Neural cell (in vitro differentiated cells): Measurements from ENCODE around the gene SSBP4. TPM values are rescaled to one million over a fixed set of nuclear protein-coding genes. Genes with fewer than 3 reads are reported as not detected.
A peak's percentile ranks its signal among the peaks of the same experiment; 100 is the strongest.

ENCODE experiments used
- H2AFZ ChIP-seq: fragments of 200-600, 300-800 bp; sonication (generic), shearing (Covaris generic); 2 replicates; pipeline ENCODE4 v1.6.0; 2014; ENCODE audit warnings: low read depth, mild to moderate bottlenecking, antibody characterized with exemption, low read length, moderate library complexity
- H3F3A ChIP-seq: fragments of 200-600 bp; shearing (Covaris generic); 2 replicates; pipeline ENCODE4 v1.6.1; 2016; ENCODE audit warnings: mild to moderate bottlenecking, moderate library complexity, mixed read lengths, antibody characterized with exemption, low read length; ENCODE audit not compliant: insufficient read depth, poor library complexity, severe bottlenecking
- H3K27ac ChIP-seq: fragments of 200-600, 300-800 bp; sonication (generic), shearing (Covaris generic); 2 replicates; pipeline ENCODE4 v1.5.1; 2014; ENCODE audit warnings: mild to moderate bottlenecking, low read length, moderate library complexity
- H3K27me3 ChIP-seq: fragments of 300-800, 200-600 bp; sonication (generic), shearing (Covaris generic); 2 replicates; pipeline ENCODE4 v1.6.0; 2014; ENCODE audit warnings: mild to moderate bottlenecking, low read depth, low read length, moderate library complexity; ENCODE audit not compliant: insufficient read depth
- H3K36me3 ChIP-seq: fragments of 300-800, 200-600 bp; sonication (generic), shearing (Covaris generic); 2 replicates; pipeline ENCODE4 v1.5.1; 2014; ENCODE audit warnings: mild to moderate bottlenecking, antibody characterized with exemption, low read length, moderate library complexity; ENCODE audit not compliant: insufficient read depth
- H3K4me2 ChIP-seq: fragments of 300-800, 200-600 bp; sonication (generic), shearing (Covaris generic); 2 replicates; pipeline ENCODE4 v1.6.0; 2014; ENCODE audit warnings: mild to moderate bottlenecking, low read length
- H3K4me3 ChIP-seq: fragments of 300-800, 200-600 bp; sonication (generic), shearing (Covaris generic); 2 replicates; pipeline ENCODE4 v1.5.1; 2014; ENCODE audit warnings: mild to moderate bottlenecking, low read length, moderate library complexity
- H3K79me2 ChIP-seq: fragments of 200-600 bp; shearing (Covaris generic); replicated peaks from 2 replicates; pipeline ENCODE4 v1.6.0; 2014; ENCODE audit warnings: mild to moderate bottlenecking, low read length, moderate library complexity; ENCODE audit not compliant: insufficient read depth
- H3K9ac ChIP-seq: fragments of 300-800, 200-600 bp; sonication (generic), shearing (Covaris generic); 2 replicates; pipeline ENCODE4 v1.6.1; 2016; ENCODE audit warnings: mild to moderate bottlenecking, low read length, mixed read lengths
- H3K9me2 ChIP-seq: fragments of 200-600 bp; shearing (Covaris generic); 2 replicates; pipeline ENCODE4 v1.6.1; 2016; ENCODE audit warnings: mild to moderate bottlenecking, low read length, mixed read lengths; ENCODE audit not compliant: insufficient read depth
- H3K9me3 ChIP-seq: fragments of 200-600, 300-800 bp; sonication (generic), shearing (Covaris generic); 2 replicates; pipeline ENCODE4 v1.6.1; 2016; ENCODE audit warnings: mild to moderate bottlenecking, mixed run types, low read length, moderate library complexity, mixed read lengths
- H4K20me1 ChIP-seq: fragments of 200-600 bp; shearing (Covaris generic); 2 replicates; pipeline ENCODE4 v1.6.1; 2016; ENCODE audit warnings: mild to moderate bottlenecking, mixed run types; ENCODE audit not compliant: insufficient read depth
- CTCF ChIP-seq: fragments of 450-650 bp; IDR thresholded peaks from 2 replicates; pipeline ENCODE4 v1.5.1; 2014; ENCODE audit warnings: antibody characterized with exemption, mild to moderate bottlenecking, moderate library complexity; ENCODE audit not compliant: poor library complexity, severe bottlenecking
- EP300 ChIP-seq: fragments of 450-650 bp; conservative IDR thresholded peaks from 2 replicates; pipeline ENCODE4 v1.6.1; 2014; ENCODE audit warnings: antibody characterized with exemption, mild to moderate bottlenecking, moderate library complexity; ENCODE audit not compliant: poor library complexity, severe bottlenecking
- EZH2 ChIP-seq: fragments of 200-600, 300-800 bp; shearing (Covaris generic), sonication (generic); IDR thresholded peaks from 2 replicates; pipeline ENCODE4 v1.6.1; 2014; ENCODE audit warnings: antibody characterized with exemption, low read length, borderline replicate concordance, mild to moderate bottlenecking; ENCODE audit not compliant: insufficient read depth, poor library complexity, severe bottlenecking
- MXI1 ChIP-seq: fragments of 450-650 bp; conservative IDR thresholded peaks from 2 replicates; pipeline ENCODE4 v1.6.1; 2014; ENCODE audit warnings: antibody characterized with exemption, mild to moderate bottlenecking; ENCODE audit not compliant: poor library complexity, severe bottlenecking
- POLR2AphosphoS5 ChIP-seq: IDR thresholded peaks from 2 replicates; pipeline ENCODE4 v1.6.1; 2012
- RAD21 ChIP-seq: fragments of 450-650 bp; conservative IDR thresholded peaks from 2 replicates; pipeline ENCODE4 v1.6.1; 2014; ENCODE audit warnings: antibody characterized with exemption, mild to moderate bottlenecking, moderate library complexity
- REST ChIP-seq: IDR thresholded peaks from 2 replicates; pipeline ENCODE4 v1.6.1; 2012; ENCODE audit warnings: borderline replicate concordance
- SMC3 ChIP-seq: fragments of 450-650 bp; conservative IDR thresholded peaks from 2 replicates; pipeline ENCODE4 v1.6.1; 2014; ENCODE audit warnings: antibody characterized with exemption, mild to moderate bottlenecking, moderate library complexity; ENCODE audit not compliant: poor library complexity
- TAF1 ChIP-seq: IDR thresholded peaks from 2 replicates; pipeline ENCODE4 v1.6.1; 2012; ENCODE audit warnings: low read depth
- polyA plus RNA-seq: library from polyadenylated mRNA; depleted of rRNA; stranded (reverse); fragments of >200 nt; gene quantifications from 2 replicates; pipeline ENCODE4 v1.2.3, GENCODE V29; 2014

Gene SSBP4
- polyA plus RNA-seq, 1 donor from 2014 or later: 166 TPM

- Histone ChIP-seq H3K4me3 (no peak overlapping the region), H3K9ac (no peak overlapping the region), H2AFZ (no peak overlapping the region), H3K9me2 (no peaks in the 10 kb centered on the region), H3K9me3 (no peaks in the 10 kb centered on the region), H3K4me2 (no peak overlapping the region), H3K79me2 (no peaks in the 10 kb centered on the region), H3F3A (no peaks in the 10 kb centered on the region), H3K36me3 (no peaks in the 10 kb centered on the region), H4K20me1 (no peaks in the 10 kb centered on the region), H3K27me3 (no peaks in the 10 kb centered on the region), H3K27ac (peak overlapping the region; percentile 92)
- TF ChIP-seq REST (no peak), MXI1 (no peak), EZH2 (no peak), EP300 (no peak)
Measured at GRCh38 chr19:18430417-18431144, 11.4 kb downstream of the SSBP4 start.

GRCh38 chr19:18431351-18432197, 12.4 kb downstream of the SSBP4 start:
- no peak for TF ChIP-seq MXI1
- TF ChIP-seq EZH2: no peak
- TF ChIP-seq RAD21: no peak
- no peak for TF ChIP-seq EP300
- no peak for TF ChIP-seq SMC3
- TF ChIP-seq CTCF: no peak
- no peak for TF ChIP-seq POLR2AphosphoS5
- TF ChIP-seq REST: no peak
- no peak for TF ChIP-seq TAF1
- H3K4me3 ChIP-seq: no peak overlapping the region
- H3K27me3 ChIP-seq: no peaks in the 10 kb centered on the region
- no peaks in the 10 kb centered on the region for H3K79me2 ChIP-seq
- no peaks in the 10 kb centered on the region for H3K9me3 ChIP-seq
- no peak overlapping the region for H3K9ac ChIP-seq
- H3K4me2 ChIP-seq: no peak overlapping the region
- no peaks in the 10 kb centered on the region for H3K36me3 ChIP-seq
- no peak overlapping the region for H3K27ac ChIP-seq
- H3K9me2 ChIP-seq: no peaks in the 10 kb centered on the region
- no peaks in the 10 kb centered on the region for H4K20me1 ChIP-seq
- H2AFZ ChIP-seq: no peak overlapping the region
- no peaks in the 10 kb centered on the region for H3F3A ChIP-seq
